Right lobe of liver (tissue), 4 donors: Measurements from ENCODE around the gene TSR2.

Experiments used
- POLR2A ChIP-seq: fragments of 450-650 bp; IDR thresholded peaks from one replicate; pipeline ENCODE4 v1.6.1; 2017; ENCODE audit warnings: antibody characterized with exemption, mild to moderate bottlenecking
- TF ChIP-seq, protein P1 (sequence below), 4 donors: fragments of 200-600 bp in 3 of 4; fragments of 450-650 bp in 1 of 4; IDR thresholded peaks; one replicate each; pipeline versions ENCODE4 v1.5.1 to v1.8.0; 2016 to 2022; ENCODE audit warnings: antibody characterized with exemption in 4 of 4, mild to moderate bottlenecking in 2 of 4
- donor health status: DM: no; HTN: no; CAD: no.
- donor health status: DM: no; HTN: no; CAD: no.
- donor health status: DM: no; HTN: yes; CAD: no.

DNA sequence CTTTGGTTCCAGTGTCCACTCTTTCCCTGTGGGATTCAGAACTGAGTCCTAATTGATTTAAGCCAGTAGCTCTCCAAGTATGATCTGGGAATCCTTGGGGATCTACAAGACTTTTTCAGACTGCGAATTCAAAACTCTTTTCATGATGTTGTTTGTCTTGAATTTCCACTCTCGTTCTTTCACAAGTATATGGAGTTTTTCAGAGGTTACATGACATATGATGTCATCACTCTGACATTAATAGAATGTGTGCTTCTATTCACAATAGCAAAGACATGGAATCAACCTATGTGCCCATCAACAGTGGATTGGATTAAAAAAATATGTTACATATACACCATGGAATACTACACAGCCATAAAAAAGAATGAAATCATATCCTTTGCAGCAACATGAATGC lies 23.2 kb upstream of the TSR2 start:
- TF ChIP-seq, protein P1, sequence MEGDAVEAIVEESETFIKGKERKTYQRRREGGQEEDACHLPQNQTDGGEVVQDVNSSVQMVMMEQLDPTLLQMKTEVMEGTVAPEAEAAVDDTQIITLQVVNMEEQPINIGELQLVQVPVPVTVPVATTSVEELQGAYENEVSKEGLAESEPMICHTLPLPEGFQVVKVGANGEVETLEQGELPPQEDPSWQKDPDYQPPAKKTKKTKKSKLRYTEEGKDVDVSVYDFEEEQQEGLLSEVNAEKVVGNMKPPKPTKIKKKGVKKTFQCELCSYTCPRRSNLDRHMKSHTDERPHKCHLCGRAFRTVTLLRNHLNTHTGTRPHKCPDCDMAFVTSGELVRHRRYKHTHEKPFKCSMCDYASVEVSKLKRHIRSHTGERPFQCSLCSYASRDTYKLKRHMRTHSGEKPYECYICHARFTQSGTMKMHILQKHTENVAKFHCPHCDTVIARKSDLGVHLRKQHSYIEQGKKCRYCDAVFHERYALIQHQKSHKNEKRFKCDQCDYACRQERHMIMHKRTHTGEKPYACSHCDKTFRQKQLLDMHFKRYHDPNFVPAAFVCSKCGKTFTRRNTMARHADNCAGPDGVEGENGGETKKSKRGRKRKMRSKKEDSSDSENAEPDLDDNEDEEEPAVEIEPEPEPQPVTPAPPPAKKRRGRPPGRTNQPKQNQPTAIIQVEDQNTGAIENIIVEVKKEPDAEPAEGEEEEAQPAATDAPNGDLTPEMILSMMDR (IDR thresholded peaks at IDR 0.05) = no peak
- no peak for TF ChIP-seq POLR2A
